HAP-1 (cell line): ENCODE data around the gene PRPSAP1.
A peak's percentile ranks its signal among the peaks of the same experiment; 100 is the strongest.

ENCODE experiments used
- DNase-seq, 2 experiments: peaks; one replicate each; pipeline ENCODE4 v3.0.0-alpha.2; 2016 to 2020; ENCODE audit warnings: low spot score in 2 of 2
- H3K27me3 ChIP-seq: fragments of 250-450 bp; sonication (Bioruptor Pico); 2 replicates; pipeline ENCODE4 v1.5.1; 2020; ENCODE audit warnings: low read depth, mild to moderate bottlenecking, moderate library complexity
- H3K36me3 ChIP-seq: fragments of 250-450 bp; sonication (Bioruptor Pico); replicated peaks from 2 replicates; pipeline ENCODE4 v1.5.1; 2020; ENCODE audit warnings: mild to moderate bottlenecking
- H3K4me1 ChIP-seq: fragments of 250-450 bp; sonication (Bioruptor Pico); 2 replicates; pipeline ENCODE4 v1.5.1; 2020; ENCODE audit warnings: mild to moderate bottlenecking
- H3K4me3 ChIP-seq: fragments of 250-450 bp; sonication (Bioruptor Pico); 2 replicates; pipeline ENCODE4 v1.5.1; 2020; ENCODE audit warnings: mild to moderate bottlenecking, moderate library complexity
- H3K9me3 ChIP-seq: fragments of 250-450 bp; sonication (Bioruptor Pico); 2 replicates; pipeline ENCODE4 v1.5.1; 2020; ENCODE audit warnings: mild to moderate bottlenecking, moderate library complexity
- in situ Hi-C: fragments of 300-500 bp; cut with MboI; formaldehyde crosslinking; loops from 3 replicates; pipeline ENCODE4 v1.14.3; 2020; ENCODE audit warnings: low sequenced_read_pairs, inconsistent platforms, mixed read lengths

The PRPSAP1 gene, protein sequence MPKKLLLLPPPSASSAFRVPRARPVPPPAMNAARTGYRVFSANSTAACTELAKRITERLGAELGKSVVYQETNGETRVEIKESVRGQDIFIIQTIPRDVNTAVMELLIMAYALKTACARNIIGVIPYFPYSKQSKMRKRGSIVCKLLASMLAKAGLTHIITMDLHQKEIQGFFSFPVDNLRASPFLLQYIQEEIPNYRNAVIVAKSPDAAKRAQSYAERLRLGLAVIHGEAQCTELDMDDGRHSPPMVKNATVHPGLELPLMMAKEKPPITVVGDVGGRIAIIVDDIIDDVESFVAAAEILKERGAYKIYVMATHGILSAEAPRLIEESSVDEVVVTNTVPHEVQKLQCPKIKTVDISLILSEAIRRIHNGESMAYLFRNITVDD

DNA sequence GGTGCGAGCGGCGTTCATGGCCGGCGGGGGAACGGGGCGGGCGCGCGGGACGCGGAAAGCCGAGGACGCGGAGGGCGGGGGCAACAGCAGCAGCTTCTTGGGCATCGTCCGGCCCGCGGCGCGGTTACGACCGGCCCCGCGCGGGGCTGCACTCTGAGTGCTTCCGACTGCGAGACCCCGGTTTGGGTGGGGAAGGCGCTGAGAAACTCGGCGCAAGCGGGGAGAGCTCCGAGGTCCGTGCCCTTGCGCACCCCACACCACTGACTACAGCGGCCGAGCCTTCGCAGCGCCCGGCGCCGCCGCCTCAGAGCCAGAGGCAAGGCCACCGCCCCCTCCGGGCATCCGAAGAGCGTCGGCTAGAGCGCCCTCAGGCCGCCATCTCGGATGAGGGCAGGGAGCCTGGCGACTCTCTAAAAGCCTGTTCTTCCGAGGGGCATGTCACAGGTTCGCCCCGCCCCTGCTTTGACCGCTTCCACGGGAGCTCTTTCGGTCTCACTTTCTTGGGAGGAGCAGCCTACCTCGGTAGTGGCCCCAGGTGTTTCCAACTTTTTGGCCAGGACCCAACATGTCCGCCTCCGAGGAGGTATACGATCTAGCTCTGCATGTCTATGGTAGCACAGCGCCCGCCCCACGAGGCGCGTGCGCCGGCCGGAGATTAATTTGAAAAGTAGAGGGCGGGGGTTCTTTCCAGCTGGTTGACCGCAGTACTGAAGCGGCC, at the start of gene PRPSAP1:
PRPSAP1 (minus strand) TSS at position 318 of the 718 bp plus-strand sequence; CDS start at position 105, 213 bp downstream.
- H3K9me3 ChIP-seq = no peaks in the 10 kb centered on the region
- no peaks in the 10 kb centered on the region; the same call in 1 of the 2 replicates for H3K36me3 ChIP-seq
- in situ Hi-C loops = no loop called here
- no peaks in the 10 kb centered on the region for H3K27me3 ChIP-seq
- peaks cover 10% of the 10 kb centered on the region for H3K4me1 ChIP-seq
- DNase-seq = peak; percentile 91
- peak within 1 kb of the TSS; percentile 91 for H3K4me3 ChIP-seq

DNA sequence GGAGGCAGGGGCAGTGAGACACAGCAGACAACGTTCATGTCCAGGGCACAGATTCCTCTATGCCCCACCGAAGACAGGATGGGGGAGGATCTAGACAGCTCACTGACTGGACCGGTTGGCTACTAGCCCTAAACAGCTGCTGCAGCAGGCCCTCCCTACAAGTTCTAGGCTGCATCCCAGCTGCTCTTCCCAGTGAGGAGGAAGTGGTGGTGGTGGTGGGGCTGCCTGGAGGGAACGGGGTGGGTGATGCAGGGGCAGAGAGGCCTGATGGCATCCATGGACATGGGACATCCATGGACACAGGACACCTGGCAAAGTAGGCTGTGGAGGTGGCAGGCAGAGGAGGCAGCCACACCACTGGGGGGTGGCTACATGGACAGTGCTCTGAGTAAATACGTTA, 49.0 kb upstream of the PRPSAP1 start:
- Histone ChIP-seq H3K36me3 (peaks cover 67% of the 10 kb centered on the region), H3K9me3 (no peaks in the 10 kb centered on the region), H3K4me3 (no peak overlapping the region), H3K27me3 (no peaks in the 10 kb centered on the region), H3K4me1 (no peaks in the 10 kb centered on the region)
- in situ Hi-C loops = loop anchor here (5.0 kb wide), 2 partner anchors 100 to 105 kb away; no protein-coding TSS in a partner anchor
- DNase-seq = no peak

DNA sequence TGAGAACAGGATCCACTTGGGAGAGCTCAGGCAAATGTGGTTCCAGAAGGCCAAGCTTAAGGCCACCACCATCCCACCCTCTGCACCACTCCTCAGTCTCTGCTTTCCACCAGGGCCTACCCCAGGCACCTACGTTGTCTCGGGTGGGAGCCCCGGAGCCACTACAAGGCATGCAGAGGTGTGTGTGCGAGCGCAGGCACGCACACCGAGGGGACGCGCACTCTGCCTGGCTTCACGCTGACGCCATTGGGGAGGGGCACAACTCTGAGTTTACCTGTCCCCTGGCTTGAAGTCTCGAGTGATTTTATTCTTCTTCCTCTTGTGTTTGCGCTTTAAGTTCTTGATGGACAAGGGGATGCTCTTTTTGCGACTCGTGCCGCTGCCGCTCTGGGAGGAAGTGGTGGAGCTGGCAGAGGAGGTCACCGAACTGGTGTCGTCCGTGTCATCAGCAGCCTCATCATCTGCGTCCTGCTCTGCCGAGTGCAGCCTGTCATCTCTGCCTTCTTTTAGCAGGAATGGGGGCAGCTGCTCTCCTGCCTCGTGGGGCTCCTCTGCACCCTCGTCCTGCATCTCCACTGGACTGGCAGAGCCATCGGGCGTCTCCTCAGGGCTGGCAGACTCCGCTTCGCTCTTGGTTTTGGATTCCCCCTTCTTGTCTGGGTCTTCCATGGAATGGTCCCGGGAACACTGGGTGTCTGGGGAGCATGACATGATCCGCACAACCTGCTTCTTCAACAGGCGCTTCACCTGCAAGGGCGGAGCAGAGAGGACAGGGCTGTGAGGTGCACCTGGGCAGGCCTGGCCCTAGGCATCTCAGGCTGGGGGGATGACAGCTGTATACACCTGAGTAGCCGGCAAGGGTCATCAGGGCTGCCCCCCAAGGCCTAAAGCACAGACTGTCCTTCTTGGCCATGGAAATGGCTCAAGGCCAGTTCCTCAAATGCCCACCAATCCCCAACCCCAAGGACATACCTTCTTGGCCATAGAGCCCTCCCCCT, 45.8 kb upstream of the PRPSAP1 start:
- in situ Hi-C loops = loop anchor here (5.0 kb wide), 2 partner anchors 97 to 108 kb away; no protein-coding TSS in a partner anchor
- no peak for DNase-seq
- Histone ChIP-seq H3K4me3 (no peak overlapping the region), H3K9me3 (no peaks in the 10 kb centered on the region), H3K27me3 (no peaks in the 10 kb centered on the region), H3K36me3 (peaks cover 85% of the 10 kb centered on the region), H3K4me1 (no peaks in the 10 kb centered on the region)

GRCh38 chr17:76398523-76399174, 44.9 kb upstream of the PRPSAP1 start:
- DNase-seq = no peak
- Histone ChIP-seq H3K27me3 (no peaks in the 10 kb centered on the region), H3K9me3 (no peaks in the 10 kb centered on the region), H3K36me3 (peaks cover 82% of the 10 kb centered on the region), H3K4me1 (no peaks in the 10 kb centered on the region), H3K4me3 (no peak overlapping the region)
- in situ Hi-C loops = no loop called here

GRCh38 chr17:76397687-76398522, 44.2 kb upstream of the PRPSAP1 start:
- in situ Hi-C loops = no loop called here
- H3K27me3 ChIP-seq = no peaks in the 10 kb centered on the region
- H3K4me3 ChIP-seq = no peak overlapping the region

DNA sequence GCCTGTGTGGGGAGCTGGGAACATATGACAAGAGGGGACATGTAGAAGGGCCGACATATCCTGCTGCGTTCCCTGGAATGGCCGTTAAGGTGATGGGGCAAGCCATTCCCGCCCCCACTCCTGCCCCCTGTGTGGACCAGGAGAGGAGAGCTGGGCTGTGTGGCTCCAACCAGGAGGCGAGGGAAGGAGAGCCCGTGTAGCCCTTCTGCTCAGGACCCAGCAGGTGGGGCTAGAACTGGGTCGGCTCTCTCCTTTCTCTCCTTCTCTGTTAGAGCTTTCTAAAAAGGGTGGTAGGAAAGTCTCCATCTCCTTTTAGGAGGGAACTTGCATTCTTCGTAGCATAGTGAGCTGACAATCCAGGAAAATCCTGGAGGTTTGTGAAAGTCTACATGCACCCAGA, 43.5 kb upstream of the PRPSAP1 start:
- H3K36me3 ChIP-seq = peaks cover 78% of the 10 kb centered on the region

More at GRCh38 chr17:76397687-76398522, 44.2 kb upstream of the PRPSAP1 start:
- no peaks in the 10 kb centered on the region for H3K4me1 ChIP-seq
- H3K36me3 ChIP-seq = peaks cover 81% of the 10 kb centered on the region
- no peaks in the 10 kb centered on the region for H3K9me3 ChIP-seq
- peak; percentile 42 to 93 for DNase-seq

DNA sequence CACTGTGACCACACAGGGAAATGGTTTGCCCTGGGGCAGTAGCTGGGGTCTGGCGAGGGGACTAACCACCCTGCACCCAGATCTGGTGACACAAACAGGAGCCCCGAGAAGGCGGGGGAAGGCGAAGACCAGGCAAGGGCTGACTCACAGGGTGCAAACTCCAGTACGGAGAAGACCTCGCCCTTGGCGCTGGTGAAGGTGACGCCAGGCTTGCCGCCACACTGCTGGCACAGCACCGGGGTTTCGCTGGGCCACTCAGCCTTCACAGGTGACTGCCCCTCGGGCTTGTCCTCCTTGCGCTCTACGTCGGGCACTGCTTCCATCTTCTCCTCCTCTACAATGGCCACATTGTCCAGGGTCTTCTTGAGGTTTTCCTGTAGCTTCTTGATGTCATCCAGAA, 42.3 kb upstream of the PRPSAP1 start:
- no peaks in the 10 kb centered on the region for H3K9me3 ChIP-seq
- H3K4me3 ChIP-seq = no peak overlapping the region
- peaks cover 77% of the 10 kb centered on the region for H3K36me3 ChIP-seq
- DNase-seq = no peak
- in situ Hi-C loops = no loop called here
- H3K4me1 ChIP-seq = no peaks in the 10 kb centered on the region
- H3K27me3 ChIP-seq = no peaks in the 10 kb centered on the region

More for the DNA sequence above, 43.5 kb upstream of the PRPSAP1 start:
- H3K9me3 ChIP-seq = no peaks in the 10 kb centered on the region
- DNase-seq = no peak
- no peak overlapping the region for H3K4me3 ChIP-seq
- H3K4me1 ChIP-seq = no peaks in the 10 kb centered on the region
- in situ Hi-C loops = no loop called here
- no peaks in the 10 kb centered on the region for H3K27me3 ChIP-seq

DNA sequence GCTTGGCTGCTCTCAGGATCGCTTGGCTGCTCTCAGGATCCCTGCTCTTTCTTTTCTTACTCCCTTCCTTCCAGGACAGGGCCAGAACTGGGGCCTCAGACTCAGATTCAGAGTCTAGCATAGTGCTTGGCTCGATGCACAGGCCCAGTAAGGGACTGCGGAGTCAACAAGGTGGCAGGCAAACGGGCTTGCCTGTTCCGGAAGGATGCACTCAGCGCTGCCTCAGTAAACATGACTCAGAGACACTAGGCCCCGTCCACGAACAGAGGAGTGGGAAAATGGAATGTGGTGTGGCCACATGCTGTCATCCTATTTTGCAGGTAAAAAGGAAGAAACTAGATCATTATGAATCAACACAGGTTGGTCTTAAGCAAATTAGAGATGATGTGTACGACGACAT, 40.5 kb upstream of the PRPSAP1 start:
- no peak for DNase-seq
- Histone ChIP-seq H3K4me3 (no peak overlapping the region), H3K27me3 (no peaks in the 10 kb centered on the region), H3K9me3 (no peaks in the 10 kb centered on the region), H3K36me3 (peaks cover 62% of the 10 kb centered on the region), H3K4me1 (peaks cover 8% of the 10 kb centered on the region)
- in situ Hi-C loops = no loop called here

- H3K9me3 ChIP-seq = no peaks in the 10 kb centered on the region
- peaks cover 38% of the 10 kb centered on the region for H3K36me3 ChIP-seq
- DNase-seq = no peak
- in situ Hi-C loops = no loop called here
- no peak overlapping the region for H3K4me3 ChIP-seq
- peaks cover 12% of the 10 kb centered on the region for H3K4me1 ChIP-seq
- no peaks in the 10 kb centered on the region for H3K27me3 ChIP-seq
Observed at GRCh38 chr17:76391200-76391715, 37.5 kb upstream of the PRPSAP1 start.

GRCh38 chr17:76390003-76390421, 36.3 kb upstream of the PRPSAP1 start:
- Histone ChIP-seq H3K27me3 (peaks cover 6% of the 10 kb centered on the region), H3K4me3 (no peak overlapping the region), H3K36me3 (peaks cover 28% of the 10 kb centered on the region), H3K9me3 (no peaks in the 10 kb centered on the region), H3K4me1 (peaks cover 17% of the 10 kb centered on the region)
- in situ Hi-C loops = no loop called here
- DNase-seq = peak in 1 of 2 experiments; percentile 45

- Histone ChIP-seq H3K4me3 (no peak overlapping the region), H3K9me3 (no peaks in the 10 kb centered on the region), H3K27me3 (peaks cover 12% of the 10 kb centered on the region), H3K4me1 (peaks cover 17% of the 10 kb centered on the region), H3K36me3 (peaks cover 25% of the 10 kb centered on the region)
- DNase-seq = peak; percentile 58 to 69
- in situ Hi-C loops = no loop called here
Observed at GRCh38 chr17:76388966-76389888, 35.5 kb upstream of the PRPSAP1 start.
